22Rv1 (cell line): Measurements from ENCODE around the gene PTPRM.

Experiments
- CTCF ChIP-seq: fragments of 450-650 bp; IDR thresholded peaks from 2 replicates; pipeline ENCODE4 v1.5.1; 2017; ENCODE audit warnings: mild to moderate bottlenecking
- ZFX ChIP-seq: fragments of 450-650 bp; IDR thresholded peaks from 2 replicates; pipeline ENCODE4 v1.6.1; 2017; ENCODE audit warnings: antibody characterized with exemption, borderline replicate concordance

DNA sequence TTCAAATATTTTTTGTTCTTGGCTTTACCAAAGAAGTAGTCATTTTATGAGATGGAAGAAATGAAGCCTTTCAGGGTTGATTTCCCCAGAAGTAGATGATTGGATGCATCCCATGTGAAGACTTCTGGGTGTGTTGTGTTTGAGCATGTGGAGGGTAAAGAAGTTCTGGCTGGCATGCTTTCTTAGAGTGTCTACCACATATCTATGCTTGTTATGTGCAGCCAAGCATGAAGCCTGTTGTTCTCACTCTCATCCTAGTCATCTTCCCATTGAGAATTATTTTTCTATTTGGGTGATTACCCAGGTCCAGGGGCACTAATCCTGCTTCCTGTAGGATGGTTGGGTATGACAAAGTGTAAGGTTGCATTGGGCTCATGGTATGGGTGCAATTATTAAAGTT is 472.9 kb downstream of the PTPRM start:
- TF ChIP-seq CTCF (no peak), ZFX (no peak)
